A549 (cell line): ENCODE measurements around the gene P2RX3.

ENCODE experiments used
- BCL3 ChIP-seq: fragments of >200 bp; sonication (Bioruptor Twin); formaldehyde crosslinking; IDR thresholded peaks from 3 replicates; pipeline ENCODE4 v1.6.1; 2016
- BHLHE40 ChIP-seq: IDR thresholded peaks from 2 replicates; pipeline ENCODE4 v1.6.1; 2012; ENCODE audit warnings: low read depth, low read length, inconsistent platforms
- CBX8 ChIP-seq: fragments of 200-600 bp; sonication (generic); IDR thresholded peaks from 2 replicates; pipeline ENCODE4 v1.6.1; 2016
- CEBPB ChIP-seq, 2 experiments: fragments of >200 bp in 1 of 2; sonication (Bioruptor Twin) in 1 of 2; formaldehyde crosslinking in 1 of 2; IDR thresholded peaks; 2 replicates each; pipeline ENCODE4 v1.6.1; 2012 to 2016
- CHD2 ChIP-seq: fragments of 150-350 bp; IDR thresholded peaks from 2 replicates; pipeline ENCODE4 v1.6.1; 2014; ENCODE audit warnings: low read length; ENCODE audit not compliant: partially characterized antibody
- CTCF ChIP-seq: fragments of >200 bp; sonication (Bioruptor Twin); formaldehyde crosslinking; IDR thresholded peaks from 3 replicates; pipeline ENCODE4 v1.5.1; 2016
- EP300 ChIP-seq, 2 experiments: fragments of >200 bp; sonication (Bioruptor Twin); formaldehyde crosslinking; IDR thresholded peaks; 2 replicates in 1 of 2; 3 replicates in 1 of 2; pipeline ENCODE4 v1.6.1; 2016 to 2017
- ESRRA ChIP-seq: fragments of 150-350 bp; IDR thresholded peaks from 2 replicates; pipeline ENCODE4 v1.6.1; 2014; ENCODE audit warnings: mild to moderate bottlenecking, low read length, borderline replicate concordance
- HDAC2 ChIP-seq: fragments of 200-600 bp; sonication (generic); IDR thresholded peaks from 2 replicates; pipeline ENCODE4 v1.6.1; 2016
- MAX ChIP-seq: IDR thresholded peaks from 2 replicates; pipeline ENCODE4 v1.6.1; 2012
- POLR2A ChIP-seq: IDR thresholded peaks from 2 replicates; pipeline ENCODE4 v1.6.1; 2012; ENCODE audit warnings: mild to moderate bottlenecking, low read length
- REST ChIP-seq: fragments of 200-600 bp; sonication (generic); IDR thresholded peaks from 2 replicates; pipeline ENCODE4 v1.6.1; 2016; ENCODE audit warnings: antibody characterized with exemption, mild to moderate bottlenecking, moderate library complexity
- SMC3 ChIP-seq: fragments of >200 bp; sonication (Bioruptor Twin); formaldehyde crosslinking; IDR thresholded peaks from 3 replicates; pipeline ENCODE4 v1.6.1; 2018; ENCODE audit warnings: inconsistent platforms
- ZSCAN20 ChIP-seq: fragments of 250-450 bp; sonication (Bioruptor Pico); IDR thresholded peaks from 2 replicates; pipeline ENCODE4 v1.8.0; 2022; ENCODE audit warnings: mild to moderate bottlenecking, moderate library complexity

GRCh38 chr11:57332694-57333440 lies 5.3 kb upstream of the P2RX3 start:
- TF ChIP-seq CTCF (no peak), ZSCAN20 (CRISPR knock-in tag) (no peak), HDAC2 (no peak), REST (no peak), MAX (no peak), ESRRA (no peak), BCL3 (no peak), POLR2A (no peak), BHLHE40 (no peak), EP300 (IDR thresholded peaks at IDR 0.05) (no peak), CBX8 (no peak), CHD2 (no peak), CEBPB (IDR thresholded peaks at IDR 0.05) (no peak), SMC3 (no peak)
